Measurements from ENCODE around the gene ATP10B. TPM values are rescaled to one million over a fixed set of nuclear protein-coding genes. Genes with fewer than 3 reads are reported as not detected.
"Not testable (repeated sequence)": the region's sequence is repeated elsewhere in the genome, so short reads cannot be mapped to it uniquely, and the experiment has no call there.

The ATP10B gene
- polyA plus RNA-seq, 1 donor from 2014 or later, result 1.9 TPM

DNA sequence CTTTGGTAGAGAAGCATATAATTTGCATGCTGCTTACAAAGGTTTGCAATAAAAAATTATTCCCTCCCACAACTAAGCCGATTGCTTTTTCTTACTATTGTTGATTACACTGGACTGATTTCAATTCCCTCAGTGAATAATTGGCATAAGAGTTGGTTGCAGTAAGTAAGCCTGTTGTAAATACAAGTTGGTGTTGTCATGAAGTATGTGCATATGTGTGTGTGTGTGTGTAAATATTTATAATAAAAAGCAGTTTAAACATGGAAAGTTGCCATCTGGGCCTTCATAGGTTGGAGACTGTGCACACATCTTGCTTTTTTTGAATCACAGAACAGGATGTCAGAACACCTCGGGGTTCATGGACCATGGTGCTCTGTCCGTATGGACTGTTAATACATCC lies 131.2 kb downstream of the ATP10B start:
- H3F3A ChIP-seq (ENCODE audit: insufficient read depth, low read length, poor library complexity, severe bottlenecking), result no peaks in the 10 kb centered on the region
- no peak overlapping the region for H3K27ac ChIP-seq (ENCODE audit: low read length)
- no peak overlapping the region for H3K4me2 ChIP-seq (ENCODE audit: low read length)
- H3K4me3 ChIP-seq (ENCODE audit: low read length), result no peak overlapping the region
- H3K9me2 ChIP-seq (ENCODE audit: insufficient read depth, low read length), result no peaks in the 10 kb centered on the region
- no peak overlapping the region for H3K9ac ChIP-seq (ENCODE audit: low read length)
- no peaks in the 10 kb centered on the region for H3K79me2 ChIP-seq (replicated peaks; ENCODE audit: insufficient read depth, low read length)
- H2AFZ ChIP-seq (ENCODE audit: low read depth, low read length), result no peak overlapping the region
- no peaks in the 10 kb centered on the region for H3K9me3 ChIP-seq (ENCODE audit: low read length)
- H3K27me3 ChIP-seq (ENCODE audit: insufficient read depth, low read depth, low read length), result no peaks in the 10 kb centered on the region
- no peaks in the 10 kb centered on the region for H3K36me3 ChIP-seq (ENCODE audit: insufficient read depth, low read length)
- TF ChIP-seq RAD21 (conservative IDR thresholded peaks at IDR 0.05) (no peak), EZH2 (IDR thresholded peaks at IDR 0.05; ENCODE audit: borderline replicate concordance, insufficient read depth, low read length, poor library complexity, severe bottlenecking) (no peak), TAF1 (IDR thresholded peaks at IDR 0.05; ENCODE audit: low read depth) (no peak), POLR2AphosphoS5 (IDR thresholded peaks at IDR 0.05) (no peak), MXI1 (conservative IDR thresholded peaks at IDR 0.05; ENCODE audit: poor library complexity, severe bottlenecking) (no peak), EP300 (conservative IDR thresholded peaks at IDR 0.05; ENCODE audit: poor library complexity, severe bottlenecking) (no peak), SMC3 (conservative IDR thresholded peaks at IDR 0.05; ENCODE audit: poor library complexity) (no peak)
- TF ChIP-seq, protein P1, sequence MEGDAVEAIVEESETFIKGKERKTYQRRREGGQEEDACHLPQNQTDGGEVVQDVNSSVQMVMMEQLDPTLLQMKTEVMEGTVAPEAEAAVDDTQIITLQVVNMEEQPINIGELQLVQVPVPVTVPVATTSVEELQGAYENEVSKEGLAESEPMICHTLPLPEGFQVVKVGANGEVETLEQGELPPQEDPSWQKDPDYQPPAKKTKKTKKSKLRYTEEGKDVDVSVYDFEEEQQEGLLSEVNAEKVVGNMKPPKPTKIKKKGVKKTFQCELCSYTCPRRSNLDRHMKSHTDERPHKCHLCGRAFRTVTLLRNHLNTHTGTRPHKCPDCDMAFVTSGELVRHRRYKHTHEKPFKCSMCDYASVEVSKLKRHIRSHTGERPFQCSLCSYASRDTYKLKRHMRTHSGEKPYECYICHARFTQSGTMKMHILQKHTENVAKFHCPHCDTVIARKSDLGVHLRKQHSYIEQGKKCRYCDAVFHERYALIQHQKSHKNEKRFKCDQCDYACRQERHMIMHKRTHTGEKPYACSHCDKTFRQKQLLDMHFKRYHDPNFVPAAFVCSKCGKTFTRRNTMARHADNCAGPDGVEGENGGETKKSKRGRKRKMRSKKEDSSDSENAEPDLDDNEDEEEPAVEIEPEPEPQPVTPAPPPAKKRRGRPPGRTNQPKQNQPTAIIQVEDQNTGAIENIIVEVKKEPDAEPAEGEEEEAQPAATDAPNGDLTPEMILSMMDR (IDR thresholded peaks at IDR 0.05; ENCODE audit: poor library complexity, severe bottlenecking), result no peak
- TF ChIP-seq, protein P2, sequence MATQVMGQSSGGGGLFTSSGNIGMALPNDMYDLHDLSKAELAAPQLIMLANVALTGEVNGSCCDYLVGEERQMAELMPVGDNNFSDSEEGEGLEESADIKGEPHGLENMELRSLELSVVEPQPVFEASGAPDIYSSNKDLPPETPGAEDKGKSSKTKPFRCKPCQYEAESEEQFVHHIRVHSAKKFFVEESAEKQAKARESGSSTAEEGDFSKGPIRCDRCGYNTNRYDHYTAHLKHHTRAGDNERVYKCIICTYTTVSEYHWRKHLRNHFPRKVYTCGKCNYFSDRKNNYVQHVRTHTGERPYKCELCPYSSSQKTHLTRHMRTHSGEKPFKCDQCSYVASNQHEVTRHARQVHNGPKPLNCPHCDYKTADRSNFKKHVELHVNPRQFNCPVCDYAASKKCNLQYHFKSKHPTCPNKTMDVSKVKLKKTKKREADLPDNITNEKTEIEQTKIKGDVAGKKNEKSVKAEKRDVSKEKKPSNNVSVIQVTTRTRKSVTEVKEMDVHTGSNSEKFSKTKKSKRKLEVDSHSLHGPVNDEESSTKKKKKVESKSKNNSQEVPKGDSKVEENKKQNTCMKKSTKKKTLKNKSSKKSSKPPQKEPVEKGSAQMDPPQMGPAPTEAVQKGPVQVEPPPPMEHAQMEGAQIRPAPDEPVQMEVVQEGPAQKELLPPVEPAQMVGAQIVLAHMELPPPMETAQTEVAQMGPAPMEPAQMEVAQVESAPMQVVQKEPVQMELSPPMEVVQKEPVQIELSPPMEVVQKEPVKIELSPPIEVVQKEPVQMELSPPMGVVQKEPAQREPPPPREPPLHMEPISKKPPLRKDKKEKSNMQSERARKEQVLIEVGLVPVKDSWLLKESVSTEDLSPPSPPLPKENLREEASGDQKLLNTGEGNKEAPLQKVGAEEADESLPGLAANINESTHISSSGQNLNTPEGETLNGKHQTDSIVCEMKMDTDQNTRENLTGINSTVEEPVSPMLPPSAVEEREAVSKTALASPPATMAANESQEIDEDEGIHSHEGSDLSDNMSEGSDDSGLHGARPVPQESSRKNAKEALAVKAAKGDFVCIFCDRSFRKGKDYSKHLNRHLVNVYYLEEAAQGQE (IDR thresholded peaks at IDR 0.05; ENCODE audit: borderline replicate concordance), result no peak
- H4K20me1 ChIP-seq (ENCODE audit: insufficient read depth), result no peaks in the 10 kb centered on the region

DNA sequence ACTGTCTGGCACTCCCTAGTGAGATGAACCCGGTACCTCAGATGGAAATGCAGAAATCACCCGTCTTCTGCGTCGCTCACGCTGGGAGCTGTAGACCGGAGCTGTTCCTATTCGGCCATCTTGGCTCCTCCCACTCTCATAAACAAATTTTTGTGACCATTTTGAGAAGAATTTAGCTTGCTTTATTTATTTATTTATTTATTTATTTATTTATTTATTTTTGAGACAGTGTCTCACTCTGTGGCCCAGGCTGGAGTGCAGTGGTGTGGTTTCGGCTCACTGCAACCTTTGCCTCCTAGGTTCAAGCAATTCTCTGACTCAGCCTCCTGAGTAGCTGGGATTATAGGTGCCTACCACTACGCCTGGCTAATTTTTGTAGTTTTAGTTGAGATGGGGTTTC lies 136.5 kb downstream of the ATP10B start:
- H2AFZ ChIP-seq (ENCODE audit: low read depth, low read length); H4K20me1 ChIP-seq (ENCODE audit: insufficient read depth); H3K9me2 ChIP-seq (ENCODE audit: insufficient read depth, low read length); H3K9me3 ChIP-seq (ENCODE audit: low read length); H3F3A ChIP-seq (ENCODE audit: insufficient read depth, low read length, poor library complexity, severe bottlenecking); H3K36me3 ChIP-seq (ENCODE audit: insufficient read depth, low read length); H3K27ac ChIP-seq (ENCODE audit: low read length); H3K9ac ChIP-seq (ENCODE audit: low read length); H3K4me3 ChIP-seq (ENCODE audit: low read length); H3K27me3 ChIP-seq (ENCODE audit: insufficient read depth, low read depth, low read length); H3K79me2 ChIP-seq (replicated peaks; ENCODE audit: insufficient read depth, low read length); H3K4me2 ChIP-seq (ENCODE audit: low read length): not testable (repeated sequence)

DNA sequence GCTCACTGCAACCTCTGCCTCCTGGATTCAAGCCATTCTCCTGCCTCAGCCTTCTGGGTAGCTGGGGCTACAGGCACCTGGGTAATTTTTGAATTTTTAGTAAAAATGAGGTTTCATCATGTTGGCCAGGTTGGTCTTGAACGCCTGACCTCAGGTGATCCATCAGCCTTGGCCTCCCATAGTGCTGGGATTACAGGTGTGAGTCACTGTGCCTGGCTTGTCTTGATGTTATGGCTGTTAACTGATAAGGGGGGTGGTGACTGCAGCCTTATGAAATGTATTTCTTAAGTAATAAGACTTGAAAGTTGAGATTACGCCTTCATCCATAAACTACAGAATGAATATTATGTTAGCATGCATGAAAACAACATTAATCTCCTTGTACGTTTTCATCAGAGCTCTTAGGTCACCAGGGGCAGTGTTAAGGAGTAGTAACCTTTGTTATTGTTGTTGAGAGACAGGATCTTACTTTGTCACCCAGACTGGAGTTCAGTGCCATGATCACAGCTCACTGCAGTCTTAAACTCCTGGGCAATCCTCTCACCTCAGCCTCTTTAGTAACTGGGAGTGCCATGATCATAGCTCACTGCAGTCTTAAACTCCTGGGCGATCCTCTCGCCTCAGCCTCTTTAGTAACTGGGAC lies 148.3 kb downstream of the ATP10B start:
- Histone ChIP-seq H3F3A (ENCODE audit: insufficient read depth, low read length, poor library complexity, severe bottlenecking) (no peaks in the 10 kb centered on the region), H3K9ac (ENCODE audit: low read length) (no peak overlapping the region), H3K27me3 (ENCODE audit: insufficient read depth, low read depth, low read length) (no peaks in the 10 kb centered on the region), H3K4me3 (ENCODE audit: low read length) (no peak overlapping the region), H3K9me2 (ENCODE audit: insufficient read depth, low read length) (no peaks in the 10 kb centered on the region), H2AFZ (ENCODE audit: low read depth, low read length) (no peak overlapping the region), H3K36me3 (ENCODE audit: insufficient read depth, low read length) (no peaks in the 10 kb centered on the region), H3K27ac (ENCODE audit: low read length) (no peak overlapping the region), H4K20me1 (ENCODE audit: insufficient read depth) (no peaks in the 10 kb centered on the region), H3K9me3 (ENCODE audit: low read length) (no peaks in the 10 kb centered on the region), H3K4me2 (ENCODE audit: low read length) (no peak overlapping the region), H3K79me2 (replicated peaks; ENCODE audit: insufficient read depth, low read length) (no peaks in the 10 kb centered on the region)
- TF ChIP-seq EP300 (conservative IDR thresholded peaks at IDR 0.05; ENCODE audit: poor library complexity, severe bottlenecking) (no peak), TAF1 (IDR thresholded peaks at IDR 0.05; ENCODE audit: low read depth) (no peak), MXI1 (conservative IDR thresholded peaks at IDR 0.05; ENCODE audit: poor library complexity, severe bottlenecking) (no peak), EZH2 (IDR thresholded peaks at IDR 0.05; ENCODE audit: borderline replicate concordance, insufficient read depth, low read length, poor library complexity, severe bottlenecking) (no peak), POLR2AphosphoS5 (IDR thresholded peaks at IDR 0.05) (no peak), RAD21 (conservative IDR thresholded peaks at IDR 0.05) (no peak), SMC3 (conservative IDR thresholded peaks at IDR 0.05; ENCODE audit: poor library complexity) (no peak)
- TF ChIP-seq, protein P2 (IDR thresholded peaks at IDR 0.05; ENCODE audit: borderline replicate concordance), result no peak
- TF ChIP-seq, protein P1 (IDR thresholded peaks at IDR 0.05; ENCODE audit: poor library complexity, severe bottlenecking), result no peak

Data from neural cell (in vitro differentiated cells).